Measurements from ENCODE around the gene SLC26A1.
"Not testable (repeated sequence)": the region's sequence is repeated elsewhere in the genome, so short reads cannot be mapped to it uniquely, and the experiment has no call there.

The SLC26A1 gene

GRCh38 chr4:999240-999863 lies 6.1 kb upstream of the SLC26A1 start:
- not testable (repeated sequence) for DNase-seq (ENCODE audit: low read depth in 3 of 3)

GRCh38 chr4:998096-998691 lies 5.0 kb upstream of the SLC26A1 start:
- DNase-seq (ENCODE audit: low read depth in 3 of 3): no peak

- DNase-seq (ENCODE audit: low read depth in 3 of 3): no peak
These were observed 4.3 kb upstream of the SLC26A1 start for GRCh38 chr4:997375-998071.

GRCh38 chr4:996997-997374 lies 3.8 kb upstream of the SLC26A1 start:
- DNase-seq (ENCODE audit: low read depth in 3 of 3): no peak

- no peak for DNase-seq (ENCODE audit: low read depth in 3 of 3)
These were observed 3.1 kb upstream of the SLC26A1 start for GRCh38 chr4:996030-996996.

- no peak for DNase-seq (ENCODE audit: low read depth in 3 of 3)
These were observed 2.3 kb upstream of the SLC26A1 start for GRCh38 chr4:995311-996026.

GRCh38 chr4:992297-993110 lies 700 bp downstream of the SLC26A1 start:
- no peak for DNase-seq (ENCODE audit: low read depth in 3 of 3)

- DNase-seq (ENCODE audit: low read depth in 3 of 3): no peak
These were observed 1.5 kb downstream of the SLC26A1 start for GRCh38 chr4:991451-992296.

GRCh38 chr4:990746-991367 lies 2.3 kb downstream of the SLC26A1 start:
- no peak for DNase-seq (ENCODE audit: low read depth in 3 of 3)

- DNase-seq (ENCODE audit: low read depth in 3 of 3): no peak
These were observed 3.3 kb downstream of the SLC26A1 start for GRCh38 chr4:989722-990471.

- no peak for DNase-seq (ENCODE audit: low read depth in 3 of 3)
These were observed 4.2 kb downstream of the SLC26A1 start for GRCh38 chr4:988726-989721.

- DNase-seq (ENCODE audit: low read depth in 3 of 3): no peak
These were observed 5.3 kb downstream of the SLC26A1 start for GRCh38 chr4:987624-988513.

GRCh38 chr4:986879-987623 lies 6.2 kb downstream of the SLC26A1 start, which contains the start of gene IDUA:
IDUA (plus strand) TSS chr4:987044; CDS start chr4:987085, 41 bp downstream.
- peak; percentile 70 to 88 (median 73) for DNase-seq (ENCODE audit: low read depth in 3 of 3)

- no peak for DNase-seq (ENCODE audit: low read depth in 3 of 3)
These were observed 6.8 kb downstream of the SLC26A1 start for GRCh38 chr4:986428-986878.
